Dermis blood vessel endothelial cell (primary cell): ENCODE results near the gene TMC3. TPM values are rescaled to one million over a fixed set of nuclear protein-coding genes. Genes with fewer than 3 reads are reported as not detected.

Source experiments
- DNase-seq: peaks from one replicate; pipeline ENCODE4 v3.0.0; 2010
- total RNA-seq: library from RNA; depleted of rRNA; stranded (reverse); fragments of >200 nt; gene quantifications from 2 replicates; pipeline ENCODE4 v1.2.3, GENCODE V29; 2014

Gene TMC3
- total RNA-seq, 1 donor from 2014 or later, result not detected

- DNase-seq, result no peak
These were observed 76.1 kb downstream of the TMC3 start for GRCh38 chr15:81297603-81298575.

- DNase-seq, result peak; percentile 5
These were observed 76.9 kb downstream of the TMC3 start for GRCh38 chr15:81297147-81297572.

- peak; percentile 48 for DNase-seq
These were observed 77.3 kb downstream of the TMC3 start for GRCh38 chr15:81296673-81297072.

GRCh38 chr15:81296186-81296585 lies 77.8 kb downstream of the TMC3 start:
- DNase-seq, result no peak

GRCh38 chr15:81295486-81296121 lies 78.4 kb downstream of the TMC3 start:
- no peak for DNase-seq

- DNase-seq, result no peak
These were observed 79.5 kb downstream of the TMC3 start for GRCh38 chr15:81294516-81294880.

GRCh38 chr15:81293728-81294515 lies 80.1 kb downstream of the TMC3 start:
- no peak for DNase-seq

GRCh38 chr15:81292523-81293001 lies 81.5 kb downstream of the TMC3 start:
- no peak for DNase-seq

- DNase-seq, result no peak
These were observed 82.0 kb downstream of the TMC3 start for GRCh38 chr15:81291916-81292522.

GRCh38 chr15:81289910-81290309 lies 84.1 kb downstream of the TMC3 start:
- DNase-seq, result no peak

- no peak for DNase-seq
These were observed 85.4 kb downstream of the TMC3 start for GRCh38 chr15:81288616-81289015.

- DNase-seq, result no peak
These were observed 86.0 kb downstream of the TMC3 start for GRCh38 chr15:81288040-81288439.

GRCh38 chr15:81286621-81287121 lies 87.3 kb downstream of the TMC3 start:
- no peak for DNase-seq

GRCh38 chr15:81285461-81285860 lies 88.6 kb downstream of the TMC3 start:
- no peak for DNase-seq

GRCh38 chr15:81284256-81285031 lies 89.6 kb downstream of the TMC3 start:
- no peak for DNase-seq

GRCh38 chr15:81282911-81283310 lies 91.1 kb downstream of the TMC3 start:
- DNase-seq, result no peak

GRCh38 chr15:81282606-81282895 lies 91.5 kb downstream of the TMC3 start:
- no peak for DNase-seq

- no peak for DNase-seq
These were observed 92.0 kb downstream of the TMC3 start for GRCh38 chr15:81281766-81282605.

GRCh38 chr15:81281456-81281735 lies 92.6 kb downstream of the TMC3 start:
- DNase-seq, result no peak
